Measurements from ENCODE around the gene UBE2H.
A peak's percentile ranks its signal among the peaks of the same experiment; 100 is the strongest.
"Not testable (repeated sequence)": the region's sequence is repeated elsewhere in the genome, so short reads cannot be mapped to it uniquely, and the experiment has no call there.

UBE2H gene

GRCh38 chr7:129909669-129910068 is 43.1 kb downstream of the UBE2H start:
- DNase-seq: no peak

GRCh38 chr7:129908181-129908580 is 44.6 kb downstream of the UBE2H start:
- DNase-seq: no peak

- no peak for DNase-seq
Measured at GRCh38 chr7:129907122-129907736, 45.5 kb downstream of the UBE2H start.

- no peak for DNase-seq
Measured at GRCh38 chr7:129906700-129907099, 46.1 kb downstream of the UBE2H start.

GRCh38 chr7:129903935-129904334 is 48.8 kb downstream of the UBE2H start:
- no peak for DNase-seq

- DNase-seq: no peak
Measured at GRCh38 chr7:129902788-129903422, 49.9 kb downstream of the UBE2H start.

DNA sequence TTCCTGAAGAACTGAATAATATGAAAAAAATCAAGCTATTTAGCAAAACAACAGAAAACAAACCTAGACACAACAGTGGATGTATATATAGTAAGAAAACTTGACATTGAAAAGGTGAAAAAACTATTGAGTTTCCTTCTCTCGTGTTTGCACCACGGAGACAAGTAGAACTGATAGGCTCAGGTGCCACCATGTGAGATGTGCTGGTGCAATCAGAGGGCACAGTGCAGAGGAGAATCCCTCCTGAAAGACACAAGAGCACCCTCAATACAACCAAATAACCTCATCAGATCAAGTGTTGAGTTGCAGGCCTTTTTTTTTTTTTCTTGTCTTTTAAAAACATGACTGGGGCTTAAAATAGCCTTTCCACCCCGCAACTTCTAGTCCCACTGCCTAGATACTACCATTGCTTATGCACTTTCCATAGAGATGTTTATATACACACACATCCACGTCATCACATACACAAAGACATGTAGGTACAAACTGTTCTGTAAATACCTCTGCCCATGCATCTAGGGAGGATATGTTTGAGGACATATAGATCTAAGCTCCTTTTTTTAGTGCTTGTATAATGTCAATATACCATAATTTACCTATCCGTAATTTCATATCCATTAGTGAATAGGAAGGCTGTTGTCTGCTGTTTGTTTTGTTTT is 54.1 kb downstream of the UBE2H start:
- DNase-seq: no peak

GRCh38 chr7:129898007-129898406 is 54.8 kb downstream of the UBE2H start:
- DNase-seq: no peak

- no peak for DNase-seq
Measured at GRCh38 chr7:129896568-129897382, 56.0 kb downstream of the UBE2H start.

DNA sequence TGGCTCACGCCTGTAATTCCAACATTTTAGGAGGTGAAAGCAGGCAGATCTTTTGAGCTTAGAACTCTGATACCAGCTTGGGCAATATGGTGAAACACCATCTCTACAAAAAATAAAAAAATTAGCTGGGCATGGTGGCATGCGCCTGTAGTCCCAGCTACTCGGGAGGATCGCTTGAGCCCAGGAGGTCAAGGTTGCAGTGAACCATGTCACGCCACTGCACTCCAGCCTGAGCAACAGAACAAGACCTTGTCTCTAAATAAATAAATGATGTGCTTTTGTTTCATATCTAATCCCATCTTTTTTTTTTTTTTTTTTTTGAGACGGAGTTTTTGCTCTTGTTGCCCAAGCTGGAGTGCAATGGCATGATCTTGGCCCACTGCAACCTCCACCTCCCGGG is 58.6 kb downstream of the UBE2H start:
- not testable (repeated sequence) for DNase-seq

GRCh38 chr7:129890090-129890489 is 62.7 kb downstream of the UBE2H start:
- DNase-seq: no peak

- no peak for DNase-seq
Measured at GRCh38 chr7:129889133-129889844, 63.5 kb downstream of the UBE2H start.

GRCh38 chr7:129887865-129888264 is 64.9 kb downstream of the UBE2H start:
- DNase-seq: no peak

DNA sequence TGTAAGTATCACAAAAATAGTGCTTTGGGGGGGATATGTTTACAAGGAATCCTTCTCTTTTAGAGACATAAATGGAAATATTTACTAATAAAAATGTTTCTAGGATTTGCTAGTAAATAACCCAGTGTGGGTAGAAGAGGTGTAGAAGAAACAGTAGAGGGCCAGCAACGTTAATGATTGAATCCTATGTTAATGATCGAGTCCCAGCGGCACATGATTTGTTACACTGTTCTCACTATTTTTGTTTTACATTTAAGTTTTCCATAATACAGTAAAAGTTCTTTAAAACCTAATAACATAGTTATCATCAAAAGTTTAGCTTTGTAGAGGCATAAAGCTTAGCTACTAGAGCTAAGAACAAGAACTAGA is 66.0 kb downstream of the UBE2H start:
- no peak for DNase-seq

GRCh38 chr7:129886167-129886817 is 66.5 kb downstream of the UBE2H start:
- peak in 5 of 56 donors; percentile 4 to 12 (median 5) for DNase-seq

DNA sequence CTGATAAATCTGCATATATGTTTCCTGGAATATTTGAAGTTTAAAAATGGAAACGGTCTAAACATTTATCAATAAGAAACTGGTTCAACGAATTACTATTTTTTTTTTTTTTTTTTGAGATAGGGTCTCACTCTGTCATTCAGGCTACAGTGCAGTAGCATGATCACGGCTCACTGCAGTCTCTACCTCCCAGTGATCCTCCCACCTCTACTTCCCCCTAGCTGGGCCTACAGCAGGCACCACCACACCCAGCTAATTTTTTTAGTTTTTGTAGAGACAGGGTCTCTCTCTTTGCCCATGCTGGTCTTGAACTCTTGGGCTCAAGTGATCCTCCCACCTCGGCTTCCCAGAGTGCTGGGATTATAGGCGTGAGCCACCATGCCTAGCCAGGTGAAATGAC is 68.3 kb downstream of the UBE2H start:
- no peak for DNase-seq

- DNase-seq: no peak
Measured at GRCh38 chr7:129883151-129883550, 69.6 kb downstream of the UBE2H start.

DNA sequence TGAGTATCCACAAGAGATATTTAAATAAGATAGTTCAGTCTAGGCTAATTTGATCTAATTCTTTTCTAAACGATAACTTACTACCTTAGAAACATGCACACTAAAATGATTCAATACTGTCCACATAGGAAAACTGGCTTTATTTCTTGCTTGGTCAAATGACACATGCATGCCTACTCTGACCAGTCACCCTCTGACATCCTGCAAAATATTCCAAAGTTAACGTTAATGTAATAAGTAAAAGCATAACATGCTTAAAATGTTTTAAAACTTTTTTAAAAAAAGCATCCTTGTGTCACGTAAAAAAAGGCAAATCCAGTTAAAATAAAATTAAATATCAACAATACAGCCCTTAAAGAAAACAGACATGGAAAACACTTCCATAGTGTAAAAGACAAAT is 70.2 kb downstream of the UBE2H start:
- no peak for DNase-seq

- no peak for DNase-seq
Measured at GRCh38 chr7:129877146-129877792, 75.5 kb downstream of the UBE2H start.

DNA sequence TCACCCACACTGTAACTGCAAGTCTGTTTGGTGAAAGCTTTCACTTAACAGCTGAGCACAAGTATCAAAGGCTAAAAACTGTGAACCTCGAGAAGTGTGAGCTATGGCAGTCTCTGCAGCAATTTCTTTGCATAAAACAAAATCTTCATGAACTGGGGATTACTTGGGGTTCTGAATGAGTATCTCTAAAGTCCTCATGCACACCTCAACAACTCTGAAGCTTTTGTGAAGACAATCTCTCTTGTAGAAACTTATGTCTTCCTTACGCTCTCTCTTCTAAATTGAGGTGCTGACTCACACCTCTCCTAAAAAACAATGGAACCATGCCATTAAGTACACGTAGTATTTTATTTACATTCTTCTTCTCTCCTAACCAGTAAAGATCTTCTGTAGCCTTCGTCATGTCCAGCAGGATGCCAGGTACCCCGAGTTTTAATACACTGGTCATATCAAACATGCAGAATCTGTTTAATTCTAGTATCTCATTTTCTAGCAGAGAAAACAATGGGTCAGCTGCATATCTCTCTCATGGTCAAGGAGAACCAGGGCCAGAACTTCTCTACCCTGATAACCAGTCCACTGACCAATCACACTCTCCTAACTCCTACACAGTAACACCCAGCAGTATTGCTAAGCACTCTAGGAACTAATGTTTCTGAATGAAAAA is 76.9 kb downstream of the UBE2H start:
- no peak for DNase-seq

Measured in nucleus accumbens (tissue), 56 donors.